Lower leg skin (tissue), 3 donors: ENCODE results near the gene CNOT4.

Experiments used
- CTCF ChIP-seq, 3 donors: fragments of 450-650 bp; IDR thresholded peaks; one replicate each; pipeline ENCODE4 v1.5.1; 2016; ENCODE audit warnings: antibody characterized with exemption in 3 of 3, mild to moderate bottlenecking in 3 of 3, moderate library complexity in 2 of 3
- POLR2A ChIP-seq, 2 donors: fragments of 450-650 bp; IDR thresholded peaks; one replicate each; pipeline ENCODE4 v1.6.1; 2016 to 2017; ENCODE audit warnings: antibody characterized with exemption in 2 of 2, mild to moderate bottlenecking in 1 of 2, moderate library complexity in 1 of 2

DNA sequence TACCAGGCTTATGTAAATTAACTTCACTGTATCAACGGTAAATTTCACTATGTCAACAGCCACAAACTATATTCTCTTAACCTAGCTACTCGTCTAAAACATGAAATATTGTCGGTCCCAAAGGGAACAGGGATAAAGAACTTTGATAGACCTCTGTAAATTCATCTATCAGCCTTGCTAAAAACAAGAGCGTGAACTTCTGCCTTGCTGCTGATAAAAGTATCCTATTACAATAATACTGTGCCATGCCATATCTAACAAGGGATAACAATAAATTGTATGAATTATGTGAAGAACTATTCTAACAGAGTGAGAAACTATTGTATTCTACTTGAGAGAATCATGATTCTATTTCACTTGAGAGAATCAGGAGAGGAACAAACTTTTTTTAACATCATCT lies 117.2 kb downstream of the CNOT4 start:
- no peak for TF ChIP-seq CTCF (IDR thresholded peaks at IDR 0.05)
- no peak for TF ChIP-seq POLR2A (IDR thresholded peaks at IDR 0.05)
